NCI-H226 (cell line): ENCODE measurements around the gene DVL1.
A peak's percentile ranks its signal among the peaks of the same experiment; 100 is the strongest.

Experiments
- DNase-seq: peaks from one replicate; pipeline ENCODE4 v3.0.0-alpha.2; 2015

DVL1 gene

DNA sequence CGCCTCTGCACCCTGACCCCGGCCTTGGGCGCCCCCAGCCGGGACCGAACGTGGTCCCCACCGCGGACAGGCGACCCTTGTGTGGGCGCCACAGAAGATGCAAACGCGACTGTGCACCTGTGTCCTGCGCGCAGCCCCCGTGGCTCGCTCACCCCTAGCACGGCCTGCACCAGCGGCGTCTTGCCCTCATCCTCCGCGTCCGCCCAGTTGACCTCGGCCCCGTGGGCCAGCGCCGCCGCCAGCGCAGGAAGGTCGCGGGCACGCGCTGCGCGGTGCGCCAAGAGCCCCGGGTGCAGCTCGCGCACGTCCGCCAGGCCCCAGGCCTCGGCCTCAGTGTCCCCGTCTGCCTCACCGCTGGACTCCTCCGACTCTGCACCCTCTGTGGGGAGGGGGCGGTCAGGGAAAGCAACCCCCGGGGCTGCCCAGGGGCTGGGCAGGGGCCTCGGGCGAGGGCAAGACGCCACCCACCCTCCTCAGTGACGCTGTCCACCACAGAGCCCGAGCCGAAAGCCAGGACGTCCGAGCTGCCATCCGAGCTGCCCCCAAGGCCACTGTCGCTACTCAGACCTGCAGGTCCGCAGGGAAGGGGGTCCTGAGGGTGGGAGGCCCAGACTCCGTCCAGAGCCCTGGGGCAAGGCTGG is 54.8 kb downstream of the DVL1 start:
- DNase-seq, result no peak

DNA sequence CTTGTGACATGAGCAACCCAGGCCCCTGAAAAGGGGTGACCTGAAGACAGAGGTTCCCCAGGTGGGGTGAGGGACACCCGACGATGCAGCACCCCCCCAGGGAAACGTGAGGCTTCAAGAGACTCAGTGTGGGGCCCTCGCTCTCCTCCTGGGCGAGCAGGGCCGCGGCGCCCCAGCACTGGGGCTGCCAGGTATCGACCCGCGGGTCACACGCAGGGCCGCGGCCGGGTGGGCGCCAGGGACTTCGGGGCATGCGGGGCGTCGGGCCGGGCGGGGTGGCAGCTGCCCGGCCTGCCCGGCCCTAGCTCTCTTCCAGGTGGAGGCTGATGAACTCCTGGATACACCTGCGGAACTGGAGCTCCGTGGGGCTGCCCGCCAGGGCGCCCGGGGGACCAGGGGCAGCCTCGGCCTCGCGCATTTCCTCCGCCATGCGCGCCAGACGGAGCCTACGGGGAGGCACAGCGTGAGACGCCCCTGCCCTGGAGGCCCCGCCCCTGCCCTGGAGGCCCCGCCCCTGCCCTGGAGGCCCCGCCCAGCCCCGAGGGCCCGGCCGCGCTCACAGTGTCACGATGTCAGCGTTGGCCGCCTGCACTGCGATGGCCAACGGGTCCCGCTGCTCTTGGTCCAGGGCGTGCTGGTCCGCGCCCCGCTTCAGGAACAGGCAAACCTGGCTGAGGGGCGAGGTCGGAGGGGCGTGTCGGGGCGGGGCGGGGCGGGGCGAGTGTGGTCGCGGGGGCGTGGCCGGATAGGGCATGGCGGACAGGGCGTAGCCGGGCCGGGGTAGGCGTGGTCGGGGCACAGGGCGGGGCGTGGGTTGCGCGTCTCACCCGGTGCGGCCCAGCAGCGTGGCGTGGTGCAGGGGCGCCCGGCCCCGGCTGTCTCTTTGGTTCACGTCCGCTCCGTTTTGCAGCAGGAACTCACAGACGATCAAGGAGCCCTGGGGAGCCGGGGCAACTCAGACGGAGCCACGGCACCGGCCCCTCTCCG is 55.7 kb downstream of the DVL1 start:
- no peak for DNase-seq

DNA sequence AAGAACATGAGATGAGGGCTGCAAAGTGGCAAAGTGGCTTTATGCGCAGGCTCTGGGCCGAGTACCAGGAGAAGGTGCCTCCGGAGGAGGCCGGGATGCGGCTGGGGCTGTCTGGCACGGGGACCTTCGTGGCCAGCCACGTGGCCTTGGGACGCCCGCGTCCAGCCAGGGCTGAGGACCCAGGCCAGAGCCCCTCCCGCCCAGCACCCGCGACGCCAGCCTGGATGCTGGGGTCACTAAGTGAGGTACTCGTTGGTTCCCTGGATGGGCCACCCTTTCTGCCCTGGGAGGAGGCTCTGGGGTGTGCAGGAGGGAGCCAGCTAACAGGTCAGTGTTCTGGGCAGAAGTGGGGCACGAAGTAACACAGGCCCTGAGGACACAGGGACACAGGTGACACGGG is 56.4 kb downstream of the DVL1 start:
- no peak for DNase-seq

DNA sequence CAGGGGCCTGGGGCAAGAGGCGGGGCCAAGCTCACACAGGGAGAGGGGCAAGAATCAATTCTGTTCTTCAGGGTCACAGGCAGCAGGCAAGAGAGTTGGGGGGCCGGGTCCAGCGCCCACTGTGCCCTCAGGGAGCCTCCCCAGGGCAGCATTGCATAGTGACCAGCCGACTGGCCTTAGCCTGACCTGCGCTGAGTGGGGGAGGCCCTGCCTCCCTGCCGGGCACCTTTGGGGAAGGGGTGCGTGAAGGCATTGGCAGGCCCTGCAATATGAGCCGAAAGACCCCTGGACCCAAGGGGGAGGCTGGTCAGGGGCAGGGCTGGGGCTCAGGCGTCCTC is 56.8 kb downstream of the DVL1 start:
- DNase-seq, result no peak

DNA sequence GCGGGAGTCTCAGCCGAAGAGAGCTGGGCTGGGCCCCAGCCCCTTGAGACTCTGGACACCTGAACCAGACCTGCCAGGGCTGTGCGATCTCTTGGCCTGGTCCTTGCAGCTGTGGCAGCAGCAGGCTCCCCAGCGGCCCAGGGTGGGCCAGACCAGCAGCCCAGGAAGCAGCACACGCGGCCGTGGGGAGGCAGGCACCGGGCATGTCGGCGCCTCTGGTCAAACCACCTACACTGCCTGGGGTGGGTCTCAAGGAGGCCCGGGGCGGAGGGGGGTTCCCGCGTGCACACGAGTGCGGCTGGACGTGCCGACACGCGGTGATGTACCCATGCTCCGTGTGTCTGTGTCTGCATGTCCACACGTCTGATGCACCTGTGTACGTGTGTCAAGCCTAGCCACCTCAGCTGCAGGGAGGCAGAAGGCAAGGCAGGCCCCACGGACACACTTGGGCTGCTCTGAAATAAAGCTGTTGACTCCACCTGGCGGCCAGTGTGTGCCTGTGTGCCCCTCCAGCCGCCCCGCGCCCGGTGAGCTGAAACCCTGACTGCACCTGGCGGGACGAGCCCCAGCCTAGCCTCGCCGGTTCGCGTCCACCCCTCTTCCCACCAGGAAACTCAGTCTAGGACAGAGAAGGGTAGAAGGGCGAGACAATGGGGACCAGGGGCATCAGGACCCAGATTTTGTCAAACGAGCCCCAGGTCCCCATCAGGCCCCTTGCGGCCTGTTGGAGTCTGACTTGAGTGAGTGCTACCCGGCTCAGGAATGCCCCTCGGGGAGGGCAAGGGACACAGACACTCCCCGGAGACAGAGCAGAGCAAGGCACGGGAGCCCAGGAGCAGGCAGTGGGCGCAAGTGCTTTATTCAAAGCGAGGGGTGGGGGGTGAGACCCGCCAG is 57.4 kb downstream of the DVL1 start:
- DNase-seq, result peak; percentile 57

DNA sequence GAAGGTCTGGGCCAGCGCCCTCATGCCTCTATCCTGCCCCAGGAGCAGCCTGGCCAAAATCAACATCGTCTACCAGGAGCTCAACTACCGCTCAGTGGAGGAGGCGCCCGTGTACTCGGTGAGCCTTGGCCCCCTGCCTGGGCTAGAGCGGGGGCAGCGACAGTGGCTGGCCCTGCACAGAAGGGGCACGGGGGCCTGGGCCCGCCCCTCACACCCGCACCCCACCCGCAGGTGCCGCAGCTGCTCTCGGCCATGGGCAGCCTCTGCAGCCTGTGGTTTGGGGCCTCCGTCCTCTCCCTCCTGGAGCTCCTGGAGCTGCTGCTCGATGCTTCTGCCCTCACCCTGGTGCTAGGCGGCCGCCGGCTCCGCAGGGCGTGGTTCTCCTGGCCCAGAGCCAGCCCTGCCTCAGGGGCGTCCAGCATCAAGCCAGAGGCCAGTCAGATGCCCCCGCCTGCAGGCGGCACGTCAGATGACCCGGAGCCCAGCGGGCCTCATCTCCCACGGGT is 58.1 kb downstream of the DVL1 start:
- peak; percentile 63 for DNase-seq

DNA sequence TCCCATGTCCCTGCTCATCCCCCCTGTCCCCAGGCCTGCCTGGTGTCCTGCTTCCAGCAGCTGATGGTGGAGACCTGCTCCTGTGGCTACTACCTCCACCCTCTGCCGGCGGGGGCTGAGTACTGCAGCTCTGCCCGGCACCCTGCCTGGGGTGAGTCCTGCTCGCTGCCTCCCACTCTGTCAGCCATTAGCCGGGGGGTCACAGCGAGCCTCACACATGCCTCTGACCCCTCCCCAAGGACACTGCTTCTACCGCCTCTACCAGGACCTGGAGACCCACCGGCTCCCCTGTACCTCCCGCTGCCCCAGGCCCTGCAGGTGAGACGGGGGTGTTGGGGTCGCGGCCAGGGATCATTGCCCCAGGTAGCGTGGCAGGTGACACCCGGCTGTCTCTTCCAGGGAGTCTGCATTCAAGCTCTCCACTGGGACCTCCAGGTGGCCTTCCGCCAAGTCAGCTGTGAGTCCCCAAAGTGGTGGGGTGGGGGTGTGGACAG is 58.9 kb downstream of the DVL1 start:
- peak; percentile 26 for DNase-seq

DNA sequence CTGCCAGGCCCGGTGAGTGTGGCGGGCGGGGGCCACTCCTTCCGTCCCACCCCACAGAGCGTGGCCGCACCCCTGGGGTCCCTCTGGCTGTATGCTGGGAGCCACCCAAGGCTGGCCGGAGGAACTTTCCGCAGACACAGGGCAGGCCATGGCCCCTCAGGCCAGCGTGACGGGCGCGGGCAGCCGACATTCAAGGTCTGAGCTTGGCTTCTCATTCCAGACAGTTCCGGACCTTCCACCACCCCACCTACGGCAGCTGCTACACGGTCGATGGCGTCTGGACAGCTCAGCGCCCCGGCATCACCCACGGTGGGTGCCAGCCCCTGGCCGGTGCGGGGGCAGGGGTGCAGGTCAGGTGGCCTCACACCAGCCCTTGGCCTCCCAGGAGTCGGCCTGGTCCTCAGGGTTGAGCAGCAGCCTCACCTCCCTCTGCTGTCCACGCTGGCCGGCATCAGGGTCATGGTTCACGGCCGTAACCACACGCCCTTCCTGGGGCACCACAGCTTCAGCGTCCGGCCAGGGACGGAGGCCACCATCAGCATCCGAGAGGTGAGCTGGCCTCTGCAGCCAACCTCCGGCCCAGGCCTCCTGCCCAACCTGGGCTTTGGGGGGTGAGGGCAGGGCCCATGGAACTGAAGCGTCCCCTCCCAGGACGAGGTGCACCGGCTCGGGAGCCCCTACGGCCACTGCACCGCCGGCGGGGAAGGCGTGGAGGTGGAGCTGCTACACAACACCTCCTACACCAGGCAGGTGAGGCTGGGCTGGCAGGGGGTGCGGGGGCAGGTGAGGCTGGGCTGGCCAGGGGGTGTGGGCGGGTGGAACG is 61.7 kb downstream of the DVL1 start:
- DNase-seq, result no peak

DNA sequence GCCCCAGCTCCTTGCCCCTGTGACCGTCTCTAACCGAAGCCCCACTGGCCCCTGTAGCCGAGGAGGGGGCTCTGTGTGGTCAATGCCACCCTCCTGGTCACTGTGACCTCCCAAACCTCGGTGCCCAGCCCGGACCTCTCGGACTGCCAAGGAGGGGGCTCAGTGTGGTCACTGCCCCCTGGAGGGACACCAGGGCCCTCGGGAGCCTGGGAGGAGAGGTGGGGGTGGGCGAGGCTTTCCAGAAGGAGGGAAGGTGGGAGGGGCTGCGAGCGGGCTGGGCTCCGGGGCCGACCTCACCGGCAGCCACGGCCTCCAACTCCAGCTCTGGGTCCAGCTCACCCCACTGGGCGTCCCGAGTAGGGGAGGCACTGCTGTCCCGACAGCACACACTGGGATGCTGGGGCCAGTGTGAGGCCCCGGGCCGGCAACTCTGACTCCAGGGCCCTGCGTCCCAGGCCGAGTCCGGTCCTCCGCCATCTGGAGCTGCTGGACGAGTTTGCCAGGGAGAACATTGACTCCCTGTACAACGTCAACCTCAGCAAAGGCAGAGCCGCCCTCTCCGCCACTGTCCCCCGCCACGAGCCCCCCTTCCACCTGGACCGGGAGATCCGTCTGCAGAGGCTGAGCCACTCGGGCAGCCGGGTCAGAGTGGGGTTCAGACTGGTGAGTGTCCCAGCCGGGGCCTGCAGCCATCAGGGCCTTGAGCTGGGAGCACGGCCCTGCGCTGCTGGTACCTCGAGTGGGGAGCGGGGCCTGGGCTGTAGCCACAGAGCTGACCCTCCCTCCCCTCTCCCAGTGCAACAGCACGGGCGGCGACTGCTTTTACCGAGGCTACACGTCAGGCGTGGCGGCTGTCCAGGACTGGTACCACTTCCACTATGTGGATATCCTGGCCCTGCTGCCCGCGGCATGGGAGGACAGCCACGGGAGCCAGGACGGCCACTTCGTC is 62.6 kb downstream of the DVL1 start:
- DNase-seq, result no peak

DNA sequence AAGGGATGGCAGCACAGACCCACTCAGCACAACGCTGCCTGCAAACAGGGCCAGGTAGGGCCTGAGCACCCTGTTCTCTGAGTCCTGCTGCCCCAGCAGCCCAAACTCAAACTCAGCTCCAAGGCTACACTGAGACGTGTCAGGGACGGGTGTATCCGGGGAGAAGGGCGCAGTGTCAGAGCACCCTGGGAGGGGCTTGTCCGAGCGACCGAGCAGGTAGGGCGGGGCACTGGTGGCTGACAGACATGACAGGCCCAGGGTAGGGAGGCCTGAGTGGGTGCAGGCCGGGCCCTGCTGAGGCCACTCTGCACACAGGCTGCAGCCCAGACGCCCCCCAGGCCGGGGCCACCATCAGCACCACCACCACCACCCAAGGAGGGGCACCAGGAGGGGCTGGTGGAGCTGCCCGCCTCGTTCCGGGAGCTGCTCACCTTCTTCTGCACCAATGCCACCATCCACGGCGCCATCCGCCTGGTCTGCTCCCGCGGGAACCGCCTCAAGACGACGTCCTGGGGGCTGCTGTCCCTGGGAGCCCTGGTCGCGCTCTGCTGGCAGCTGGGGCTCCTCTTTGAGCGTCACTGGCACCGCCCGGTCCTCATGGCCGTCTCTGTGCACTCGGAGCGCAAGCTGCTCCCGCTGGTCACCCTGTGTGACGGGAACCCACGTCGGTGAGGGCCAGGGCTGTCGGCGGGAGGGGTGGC is 63.5 kb downstream of the DVL1 start:
- no peak for DNase-seq
